HepG2 (cell line): ENCODE data around the gene TSPAN17. TPM values are rescaled to one million over a fixed set of nuclear protein-coding genes. Genes with fewer than 3 reads are reported as not detected.

Source experiments
- ATAC-seq: fragments of 200-7000 bp; cut with Tn5 transposase; 3 replicates; pipeline ENCODE4 v1.9.1; 2020; ENCODE audit warnings: mild to moderate bottlenecking, moderate library complexity
- BruUV-seq: library from RNA; stranded (reverse); fragments of 400-500 nt; replicated peaks from 2 replicates; lab custom pipeline; 2021; lab: Mats Ljungman, UMichigan
- CTCF ChIA-PET: fragments of 300-600 bp; formaldehyde crosslinking; extraction: SDS; loops from one replicate; lab custom pipeline; 2021; ENCODE audit warnings: low total read pairs, inconsistent platforms, low intra/inter-chr PET ratio; lab: Yijun Ruan, JAX
- POLR2A ChIA-PET: fragments of 350-600 bp; sonication (Branson Sonifier 250); formaldehyde crosslinking; loops from one replicate; lab custom pipeline; 2020; ENCODE audit warnings: antibody characterized with exemption, inconsistent platforms; lab: Yijun Ruan, JAX
- DNase-seq: peaks from one replicate; pipeline ENCODE4 v3.0.0-alpha.2; 2015; ENCODE audit warnings: low spot score
- FAIRE-seq: peaks from 3 replicates; lab custom pipeline; 2011; peaks lifted over from hg19 to GRCh38; lab: Jason Lieb, UNC
- H2AFZ ChIP-seq: one replicate; pipeline ENCODE4 v1.6.1; 2011; ENCODE audit warnings: low read length, inconsistent platforms
- H3K27ac ChIP-seq: fragments of 300-600 bp; 3 replicates; pipeline ENCODE4 v1.8.0; 2011; ENCODE audit warnings: mixed run types, mild to moderate bottlenecking, mixed read lengths, low read length, inconsistent platforms; ENCODE audit not compliant: insufficient read depth; ENCODE audit errors: extremely low read length
- H3K27me3 ChIP-seq, 2 experiments: fragments of 200-600 bp in 1 of 2; 2 replicates in 1 of 2; 3 replicates in 1 of 2; pipeline versions ENCODE4 v1.6.0 to v1.8.0; 2011; ENCODE audit warnings: low read length in 2 of 2, mild to moderate bottlenecking in 2 of 2, moderate library complexity in 2 of 2, inconsistent platforms in 1 of 2; ENCODE audit not compliant: insufficient read depth in 2 of 2, control insufficient read depth in 1 of 2
- H3K36me3 ChIP-seq, 2 experiments: fragments of 200-600 bp in 1 of 2; replicated peaks in 1 of 2; 2 replicates in 1 of 2; 3 replicates in 1 of 2; pipeline versions ENCODE4 v1.5.1 to v1.8.0; 2011; ENCODE audit warnings: low read length in 2 of 2, inconsistent platforms in 1 of 2; ENCODE audit not compliant: insufficient read depth in 2 of 2, control insufficient read depth in 1 of 2
- H3K4me1 ChIP-seq: 2 replicates; pipeline ENCODE4 v1.5.1; 2012; ENCODE audit warnings: low read length, inconsistent platforms; ENCODE audit not compliant: insufficient read depth
- H3K4me2 ChIP-seq: 2 replicates; pipeline ENCODE4 v1.6.0; 2011; ENCODE audit warnings: low read depth, low read length, inconsistent platforms
- H3K4me3 ChIP-seq, 3 experiments: fragments of 200-600 bp in 1 of 3; sonication (generic), shearing (Covaris generic) in 1 of 3; replicated peaks in 1 of 3; 2 replicates each; pipeline ENCODE4 v1.5.1; 2011 to 2016; ENCODE audit warnings: low read length in 3 of 3, inconsistent platforms in 2 of 3, low read depth in 2 of 3, mild to moderate bottlenecking in 2 of 3, control low read depth in 1 of 3, mixed read lengths in 1 of 3; ENCODE audit not compliant: insufficient read depth in 1 of 3
- H3K79me2 ChIP-seq: one replicate; pipeline ENCODE4 v1.6.1; 2011; ENCODE audit warnings: low read length, inconsistent platforms; ENCODE audit not compliant: insufficient read depth
- H3K9ac ChIP-seq: 2 replicates; pipeline ENCODE4 v1.6.0; 2011; ENCODE audit warnings: mild to moderate bottlenecking, low read depth, low read length, inconsistent platforms; ENCODE audit not compliant: insufficient read depth
- H3K9me3 ChIP-seq: 2 replicates; pipeline ENCODE4 v1.5.1; 2012; ENCODE audit warnings: mild to moderate bottlenecking, low read length
- H4K20me1 ChIP-seq: 2 replicates; pipeline ENCODE4 v1.6.0; 2011; ENCODE audit warnings: inconsistent platforms, mild to moderate bottlenecking, low read length, moderate library complexity; ENCODE audit not compliant: insufficient read depth
- AFF4 ChIP-seq: sonication (generic); formaldehyde crosslinking; IDR thresholded peaks from 2 replicates; pipeline ENCODE4 v1.4.0; 2020; ENCODE audit warnings: missing genetic modification reagents
- EEA1 ChIP-seq: sonication (generic); formaldehyde crosslinking; IDR thresholded peaks from 2 replicates; pipeline ENCODE4 v1.5.1; 2020; ENCODE audit warnings: mild to moderate bottlenecking, missing genetic modification reagents, borderline replicate concordance
- HNF4G ChIP-seq, 2 experiments: sonication (generic) in 1 of 2; formaldehyde crosslinking in 1 of 2; IDR thresholded peaks; 2 replicates each; pipeline versions ENCODE4 v1.4.0 to v1.6.1; 2011 to 2020; ENCODE audit warnings: borderline replicate concordance in 2 of 2, low read depth in 2 of 2, mild to moderate bottlenecking in 2 of 2, low read length in 1 of 2, missing genetic modification reagents in 1 of 2, moderate library complexity in 1 of 2
- KAT2B ChIP-seq: fragments of 150-350 bp; IDR thresholded peaks from 2 replicates; pipeline ENCODE4 v1.6.1; 2014; ENCODE audit warnings: low read depth, low read length, borderline replicate concordance
- REXO4 ChIP-seq: sonication (generic); formaldehyde crosslinking; IDR thresholded peaks from 2 replicates; pipeline ENCODE4 v1.8.0; 2022; ENCODE audit warnings: missing genetic modification reagents, mild to moderate bottlenecking, borderline replicate concordance
- RFX1 ChIP-seq: fragments of 450-650 bp; IDR thresholded peaks from 2 replicates; pipeline ENCODE4 v1.6.1; 2017
- TIGD3 ChIP-seq: sonication (generic); formaldehyde crosslinking; IDR thresholded peaks from 2 replicates; pipeline ENCODE4 v1.5.1; 2020; ENCODE audit warnings: mild to moderate bottlenecking, missing genetic modification reagents, borderline replicate concordance
- ZBTB42 ChIP-seq: sonication (generic); formaldehyde crosslinking; IDR thresholded peaks from 2 replicates; pipeline ENCODE4 v1.5.0; 2020; ENCODE audit warnings: mild to moderate bottlenecking, missing genetic modification reagents
- ZFP36 ChIP-seq: fragments of 150-350 bp; IDR thresholded peaks from 2 replicates; pipeline ENCODE4 v1.6.1; 2018; ENCODE audit warnings: borderline replicate concordance, low read length, low read depth; ENCODE audit not compliant: partially characterized antibody
- ZNF362 ChIP-seq: sonication (generic); formaldehyde crosslinking; IDR thresholded peaks from 2 replicates; pipeline ENCODE4 v1.4.0; 2020; ENCODE audit warnings: missing genetic modification reagents, mild to moderate bottlenecking, borderline replicate concordance
- ZNF549 ChIP-seq: sonication (generic); formaldehyde crosslinking; IDR thresholded peaks from 2 replicates; pipeline ENCODE4 v1.5.0; 2020; ENCODE audit warnings: missing genetic modification reagents
- ZNF577 ChIP-seq: sonication (generic); formaldehyde crosslinking; IDR thresholded peaks from 2 replicates; pipeline ENCODE4 v1.4.0; 2020; ENCODE audit warnings: mild to moderate bottlenecking, low read depth, missing genetic modification reagents, borderline replicate concordance
- ZNF605 ChIP-seq: sonication (generic); formaldehyde crosslinking; IDR thresholded peaks from 2 replicates; pipeline ENCODE4 v1.8.0; 2022; ENCODE audit warnings: mild to moderate bottlenecking, missing genetic modification reagents
- WGBS: methylation state at CpG from one replicate; pipeline ENCODE4 v1.1.6; 2017; ENCODE audit warnings: low lambda C conversion rate; 5-methylcytosine and 5-hydroxymethylcytosine counted together
- in situ Hi-C: cut with HindIII; loops from 2 replicates; pipeline ENCODE4 v1.10.0; 2017; ENCODE audit warnings: low pct_unique_long_range_greater_than_20kb; ENCODE audit not compliant: extremely low pct_ligation_motif_present
- intact Hi-C: fragments of 100-400 bp; cut with micrococcal nuclease; formaldehyde crosslinking; loops from one replicate; pipeline ENCODE4 v1.10.0; 2022; ENCODE audit not compliant: unreplicated experiment
- polyA plus RNA-seq, 8 experiments: library from polyadenylated mRNA; depleted of rRNA in 3 of 8; stranded (reverse) in 7 of 8; unstranded in 1 of 8; fragments of >200 nt; fragmentation: Illumina TruSeq in 4 of 8; extraction: Trizol in 4 of 8; gene quantifications; 2 replicates each; pipeline versions ENCODE4 v1.2.1 to v1.2.3, GENCODE V29; 2011 to 2016; ENCODE audit warnings: low read depth in 4 of 8, missing spikeins in 1 of 8, mixed read lengths in 1 of 8; ENCODE audit not compliant: insufficient read depth in 1 of 8
- total RNA-seq, 5 experiments: library from RNA; depleted of rRNA; stranded (reverse); fragments of >200 nt; fragmentation: Illumina TruSeq; extraction: Trizol; gene quantifications; 2 replicates each; pipeline ENCODE4 v1.2.3, GENCODE V29; 2016; ENCODE audit warnings: low read depth in 1 of 5

The TSPAN17 gene
- total and polyA plus RNA-seq, 2 of the 13 experiments (the other 11 are each of a cell fraction or from before 2014, with no cell fraction given), result 11.5 to 15.0 TPM

GRCh38 chr5:176682016-176682531, 34.8 kb downstream of the TSPAN17 start:
- TF ChIP-seq HNF4G (IDR thresholded peaks at IDR 0.05; ENCODE audit: borderline replicate concordance, low read depth, low read length), result no peak
- TF ChIP-seq HNF4G (CRISPR knock-in tag; IDR thresholded peaks at IDR 0.05; ENCODE audit: borderline replicate concordance, low read depth), result no peak
- no peak for TF ChIP-seq ZNF605
- no peak for TF ChIP-seq ZFP36
- TF ChIP-seq ZNF549 (CRISPR knock-in tag), result no peak
- no peak for TF ChIP-seq ZNF362 (CRISPR knock-in tag)
- TF ChIP-seq EEA1 (CRISPR knock-in tag), result no peak
- TF ChIP-seq AFF4, result no peak
- TF ChIP-seq ZBTB42 (CRISPR knock-in tag), result no peak
- TF ChIP-seq TIGD3 (CRISPR knock-in tag), result no peak
- no peak for TF ChIP-seq RFX1
- TF ChIP-seq KAT2B, result no peak
- no peak for TF ChIP-seq ZNF577 (CRISPR knock-in tag)
- TF ChIP-seq REXO4, result no peak
- no peaks in the 10 kb centered on the region for H3K9me3 ChIP-seq
- peaks cover 5 to 30% of the 10 kb centered on the region in 2 experiments; a peak in 4 of 5 replicates for H3K27me3 ChIP-seq
- POLR2A ChIA-PET, result no interaction called here
- 17% methylated on average over 6 of the region's 6 CpGs for WGBS
- in situ Hi-C loops (no loop called here), intact Hi-C loops (no loop called here)
- no peaks in the 10 kb centered on the region for H4K20me1 ChIP-seq
- H3K4me2 ChIP-seq, result no peak overlapping the region
- H3K4me3 ChIP-seq, result no peak overlapping the region
- H3K9ac ChIP-seq, result no peak overlapping the region
- DNase-seq (no peak), FAIRE-seq (no peak), ATAC-seq (no peak)
- CTCF ChIA-PET, result no interaction called here
- no peaks in the 10 kb centered on the region for H3K79me2 ChIP-seq
- no peak overlapping the region for H3K27ac ChIP-seq
- no peaks in the 10 kb centered on the region for H3K36me3 ChIP-seq
- no TSS peak for BruUV-seq
- H2AFZ ChIP-seq, result no peak overlapping the region
- H3K4me1 ChIP-seq, result peaks cover 21% of the 10 kb centered on the region
